HL-60 (cell line): ENCODE data around the gene GTF2I.

Experiments used
- GABPA ChIP-seq: IDR thresholded peaks from 2 replicates; pipeline ENCODE4 v1.6.1; 2012; ENCODE audit warnings: low read depth
- POLR2AphosphoS5 ChIP-seq: IDR thresholded peaks from 2 replicates; pipeline ENCODE4 v1.6.1; 2012; ENCODE audit warnings: low read depth
- TF ChIP-seq, protein P1 (sequence below): IDR thresholded peaks from one replicate; pipeline ENCODE4 v1.5.1; 2011; ENCODE audit warnings: low read length, control low read depth, inconsistent platforms; ENCODE audit not compliant: insufficient read depth

GRCh38 chr7:74725840-74726239, 68.3 kb downstream of the GTF2I start:
- TF ChIP-seq, protein P1, sequence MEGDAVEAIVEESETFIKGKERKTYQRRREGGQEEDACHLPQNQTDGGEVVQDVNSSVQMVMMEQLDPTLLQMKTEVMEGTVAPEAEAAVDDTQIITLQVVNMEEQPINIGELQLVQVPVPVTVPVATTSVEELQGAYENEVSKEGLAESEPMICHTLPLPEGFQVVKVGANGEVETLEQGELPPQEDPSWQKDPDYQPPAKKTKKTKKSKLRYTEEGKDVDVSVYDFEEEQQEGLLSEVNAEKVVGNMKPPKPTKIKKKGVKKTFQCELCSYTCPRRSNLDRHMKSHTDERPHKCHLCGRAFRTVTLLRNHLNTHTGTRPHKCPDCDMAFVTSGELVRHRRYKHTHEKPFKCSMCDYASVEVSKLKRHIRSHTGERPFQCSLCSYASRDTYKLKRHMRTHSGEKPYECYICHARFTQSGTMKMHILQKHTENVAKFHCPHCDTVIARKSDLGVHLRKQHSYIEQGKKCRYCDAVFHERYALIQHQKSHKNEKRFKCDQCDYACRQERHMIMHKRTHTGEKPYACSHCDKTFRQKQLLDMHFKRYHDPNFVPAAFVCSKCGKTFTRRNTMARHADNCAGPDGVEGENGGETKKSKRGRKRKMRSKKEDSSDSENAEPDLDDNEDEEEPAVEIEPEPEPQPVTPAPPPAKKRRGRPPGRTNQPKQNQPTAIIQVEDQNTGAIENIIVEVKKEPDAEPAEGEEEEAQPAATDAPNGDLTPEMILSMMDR, result no peak
- TF ChIP-seq POLR2AphosphoS5 (no peak), GABPA (no peak)
